K562 (cell line): ENCODE results near the gene RPS19BP1. TPM values are rescaled to one million over a fixed set of nuclear protein-coding genes. Genes with fewer than 3 reads are reported as not detected.
A peak's percentile ranks its signal among the peaks of the same experiment; 100 is the strongest.

ENCODE experiments used
- AFF4 ChIP-seq: sonication (generic); formaldehyde crosslinking; IDR thresholded peaks from 2 replicates; pipeline ENCODE4 v1.8.0; 2023; ENCODE audit warnings: mild to moderate bottlenecking, missing genetic modification reagents
- ATF7 ChIP-seq: fragments of 450-650 bp; IDR thresholded peaks from 2 replicates; pipeline ENCODE4 v1.7.1; 2014; ENCODE audit warnings: mild to moderate bottlenecking, moderate library complexity
- CEBPB ChIP-seq: fragments of 450-650 bp; IDR thresholded peaks from 2 replicates; pipeline ENCODE4 v1.6.1; 2016; ENCODE audit warnings: missing genetic modification characterization, missing compliant biosample characterization
- DDX20 ChIP-seq: fragments of 450-650 bp; IDR thresholded peaks from 2 replicates; pipeline ENCODE4 v1.6.1; 2016; ENCODE audit warnings: missing genetic modification characterization, low read depth, mild to moderate bottlenecking, missing compliant biosample characterization, moderate library complexity
- ILK ChIP-seq: fragments of 450-650 bp; IDR thresholded peaks from 2 replicates; pipeline ENCODE4 v1.6.1; 2016; ENCODE audit warnings: missing genetic modification characterization, low read depth, mild to moderate bottlenecking, missing compliant biosample characterization, moderate library complexity, borderline replicate concordance
- MBD2 ChIP-seq: sonication (generic); IDR thresholded peaks from 2 replicates; pipeline ENCODE4 v1.6.1; 2016; ENCODE audit warnings: low read depth, borderline replicate concordance
- MCM7 ChIP-seq, 2 experiments: fragments of 450-650 bp; IDR thresholded peaks; 2 replicates each; pipeline ENCODE4 v1.6.1; 2016 to 2018
- NFIC ChIP-seq: fragments of 450-650 bp; IDR thresholded peaks from 2 replicates; pipeline ENCODE4 v1.6.1; 2017; ENCODE audit warnings: mild to moderate bottlenecking, inconsistent platforms
- NR3C1 ChIP-seq: sonication (generic); formaldehyde crosslinking; IDR thresholded peaks from 2 replicates; pipeline ENCODE4 v1.8.1; 2022; ENCODE audit warnings: missing genetic modification reagents
- PTBP1 ChIP-seq: fragments of 200-400 bp; formaldehyde crosslinking; IDR thresholded peaks from 2 replicates; pipeline ENCODE4 v1.6.1; 2017; ENCODE audit warnings: low read depth, low read length
- SMAD3 ChIP-seq: fragments of 450-650 bp; formaldehyde crosslinking; conservative IDR thresholded peaks from 2 replicates; pipeline ENCODE4 v1.4.0; 2020; ENCODE audit warnings: mild to moderate bottlenecking
- TAF15 ChIP-seq: fragments of 200-400 bp; formaldehyde crosslinking; IDR thresholded peaks from 2 replicates; pipeline ENCODE4 v1.6.1; 2017; ENCODE audit warnings: mild to moderate bottlenecking, low read depth, low read length, moderate library complexity
- TAF9B ChIP-seq: fragments of 450-650 bp; IDR thresholded peaks from 2 replicates; pipeline ENCODE4 v1.6.1; 2018; ENCODE audit warnings: mild to moderate bottlenecking; ENCODE audit not compliant: partially characterized antibody
- ZBTB7A ChIP-seq: IDR thresholded peaks from 2 replicates; pipeline ENCODE4 v1.6.1; 2011; ENCODE audit warnings: low read depth, mild to moderate bottlenecking, low read length, moderate library complexity, borderline replicate concordance; ENCODE audit not compliant: control insufficient read depth
- ZC3H8 ChIP-seq: fragments of 450-650 bp; IDR thresholded peaks from 2 replicates; pipeline ENCODE4 v1.6.1; 2017
- ZNF274 ChIP-seq: IDR thresholded peaks from 2 replicates; pipeline ENCODE4 v1.6.1; 2011; ENCODE audit warnings: low read depth, mild to moderate bottlenecking, low read length, moderate library complexity, borderline replicate concordance
- ZNF431 ChIP-seq: sonication (generic); formaldehyde crosslinking; IDR thresholded peaks from 2 replicates; pipeline ENCODE4 v1.8.0; 2022; ENCODE audit warnings: mild to moderate bottlenecking, missing genetic modification reagents
- ZNF668 ChIP-seq: fragments of 250-450 bp; sonication (Bioruptor Pico); IDR thresholded peaks from 2 replicates; pipeline ENCODE4 v1.8.0; 2022; ENCODE audit warnings: mild to moderate bottlenecking, inconsistent platforms
- polyA plus RNA-seq, 8 experiments: library from polyadenylated mRNA; depleted of rRNA in 4 of 8; stranded (reverse) in 5 of 8; unstranded in 3 of 8; fragments of >200 nt; fragmentation: Nextera tagmentation in 2 of 8; fragmentation: Illumina TruSeq in 1 of 8; extraction: Ambion mirVana in 2 of 8; extraction: Trizol in 1 of 8; gene quantifications; 2 replicates each; pipeline versions ENCODE4 v1.2.1 to v1.2.3, GENCODE V29; 2011 to 2014; ENCODE audit warnings: inconsistent platforms in 1 of 8, missing spikeins in 1 of 8
- total RNA-seq, 7 experiments: library from RNA; depleted of rRNA in 6 of 7; stranded (reverse); fragments of >200 nt in 6 of 7; fragmentation: Illumina TruSeq in 2 of 7; extraction: Trizol in 2 of 7; gene quantifications; 2 replicates each; pipeline versions ENCODE4 v1.2.1 to v1.2.3, GENCODE V29; 2011 to 2021; ENCODE audit warnings: low replicate concordance in 1 of 7
- TF ChIP-seq, protein P1 (sequence below), 3 experiments: fragments of 200-800 bp in 1 of 3; fragments of 250-450 bp in 1 of 3; fragments of 450-650 bp in 1 of 3; sonication (Bioruptor Pico) in 1 of 3; sonication (Bioruptor generic) in 1 of 3; formaldehyde crosslinking in 1 of 3; IDR thresholded peaks; 2 replicates each; pipeline versions ENCODE4 v1.6.1 to v1.8.0; 2016 to 2022; ENCODE audit warnings: mild to moderate bottlenecking in 2 of 3, missing genetic modification characterization in 2 of 3, missing compliant biosample characterization in 1 of 3, moderate library complexity in 1 of 3
- TF ChIP-seq, protein P2 (sequence below), 2 experiments: IDR thresholded peaks; 2 replicates each; pipeline ENCODE4 v1.6.1; 2011; ENCODE audit warnings: borderline replicate concordance in 1 of 2, control low read depth in 1 of 2, low read depth in 1 of 2, low read length in 1 of 2, mild to moderate bottlenecking in 1 of 2, mixed read lengths in 1 of 2, moderate library complexity in 1 of 2; ENCODE audit not compliant: insufficient read depth in 1 of 2, insufficient read length in 1 of 2, poor library complexity in 1 of 2, severe bottlenecking in 1 of 2; ENCODE audit errors: extremely low read depth in 1 of 2

The RPS19BP1 gene
- total and polyA plus RNA-seq, 9 of the 15 experiments (the other 6 are each of a cell fraction or from before 2014, with no cell fraction given): 3.0 to 223 (median 84.3) TPM

DNA sequence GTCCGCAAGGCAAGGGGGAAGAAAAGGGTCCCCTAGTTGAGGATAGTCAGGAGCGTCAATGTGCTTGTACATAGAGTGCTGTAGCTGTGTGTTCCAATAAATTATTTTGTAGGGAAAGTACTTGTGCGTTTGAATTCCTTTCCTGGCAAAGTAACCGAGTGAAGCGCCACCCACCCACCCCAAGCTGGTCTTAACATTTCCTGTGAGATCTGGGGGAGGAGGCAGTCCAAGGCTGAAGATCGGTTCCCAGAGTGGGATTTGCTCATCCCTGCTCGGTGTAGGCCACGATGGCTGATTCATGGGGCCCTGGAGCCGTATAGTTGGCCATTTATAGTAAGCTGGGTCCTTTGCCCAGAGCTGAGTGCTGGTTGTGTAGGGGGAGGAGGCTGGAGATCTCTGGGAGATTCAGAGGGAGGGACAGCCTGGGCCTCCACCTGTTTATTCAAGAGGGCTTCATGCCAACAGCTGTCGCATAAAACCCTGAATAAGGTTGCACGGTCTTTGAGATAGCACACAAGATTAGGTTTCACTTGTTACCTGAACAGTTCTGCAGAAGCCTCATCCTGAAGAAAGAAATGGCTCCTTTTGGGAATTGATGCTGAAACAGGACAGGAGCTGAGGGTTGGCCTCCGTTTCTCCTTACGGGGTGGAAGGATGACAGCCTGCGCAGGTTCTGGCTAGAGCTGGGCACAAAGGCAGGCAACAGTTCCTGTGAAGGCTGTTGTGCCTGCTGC is 9.8 kb downstream of the RPS19BP1 start (continued):
- TF ChIP-seq CEBPB (tag) (no peak), TAF15 (no peak), ATF7 (no peak), ZBTB7A (no peak), ILK (tag) (no peak), NR3C1 (CRISPR knock-in tag) (no peak), ZNF274 (no peak), TAF9B (no peak), PTBP1 (no peak), DDX20 (no peak), SMAD3 (CRISPR knock-in tag) (peak; percentile 75; the same call in 1 of the 2 replicates), MCM7 (IDR thresholded peaks at IDR 0.05) (no peak), AFF4 (peak; percentile 88), ZNF668 (CRISPR knock-in tag) (no peak), ZNF431 (CRISPR knock-in tag) (no peak), MBD2 (no peak), NFIC (no peak; the same call in 1 of the 2 replicates), ZC3H8 (no peak)
- TF ChIP-seq, protein P1, sequence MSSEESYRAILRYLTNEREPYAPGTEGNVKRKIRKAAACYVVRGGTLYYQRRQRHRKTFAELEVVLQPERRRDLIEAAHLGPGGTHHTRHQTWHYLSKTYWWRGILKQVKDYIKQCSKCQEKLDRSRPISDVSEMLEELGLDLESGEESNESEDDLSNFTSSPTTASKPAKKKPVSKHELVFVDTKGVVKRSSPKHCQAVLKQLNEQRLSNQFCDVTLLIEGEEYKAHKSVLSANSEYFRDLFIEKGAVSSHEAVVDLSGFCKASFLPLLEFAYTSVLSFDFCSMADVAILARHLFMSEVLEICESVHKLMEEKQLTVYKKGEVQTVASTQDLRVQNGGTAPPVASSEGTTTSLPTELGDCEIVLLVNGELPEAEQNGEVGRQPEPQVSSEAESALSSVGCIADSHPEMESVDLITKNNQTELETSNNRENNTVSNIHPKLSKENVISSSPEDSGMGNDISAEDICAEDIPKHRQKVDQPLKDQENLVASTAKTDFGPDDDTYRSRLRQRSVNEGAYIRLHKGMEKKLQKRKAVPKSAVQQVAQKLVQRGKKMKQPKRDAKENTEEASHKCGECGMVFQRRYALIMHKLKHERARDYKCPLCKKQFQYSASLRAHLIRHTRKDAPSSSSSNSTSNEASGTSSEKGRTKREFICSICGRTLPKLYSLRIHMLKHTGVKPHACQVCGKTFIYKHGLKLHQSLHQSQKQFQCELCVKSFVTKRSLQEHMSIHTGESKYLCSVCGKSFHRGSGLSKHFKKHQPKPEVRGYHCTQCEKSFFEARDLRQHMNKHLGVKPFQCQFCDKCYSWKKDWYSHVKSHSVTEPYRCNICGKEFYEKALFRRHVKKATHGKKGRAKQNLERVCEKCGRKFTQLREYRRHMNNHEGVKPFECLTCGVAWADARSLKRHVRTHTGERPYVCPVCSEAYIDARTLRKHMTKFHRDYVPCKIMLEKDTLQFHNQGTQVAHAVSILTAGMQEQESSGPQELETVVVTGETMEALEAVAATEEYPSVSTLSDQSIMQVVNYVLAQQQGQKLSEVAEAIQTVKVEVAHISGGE (CRISPR knock-in tag; IDR thresholded peaks at IDR 0.05): no peak
- TF ChIP-seq, protein P2, sequence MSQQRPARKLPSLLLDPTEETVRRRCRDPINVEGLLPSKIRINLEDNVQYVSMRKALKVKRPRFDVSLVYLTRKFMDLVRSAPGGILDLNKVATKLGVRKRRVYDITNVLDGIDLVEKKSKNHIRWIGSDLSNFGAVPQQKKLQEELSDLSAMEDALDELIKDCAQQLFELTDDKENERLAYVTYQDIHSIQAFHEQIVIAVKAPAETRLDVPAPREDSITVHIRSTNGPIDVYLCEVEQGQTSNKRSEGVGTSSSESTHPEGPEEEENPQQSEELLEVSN (IDR thresholded peaks at IDR 0.05; ENCODE audit: borderline replicate concordance in 1 of 2, extremely low read depth in 1 of 2, insufficient read depth in 1 of 2, insufficient read length in 1 of 2, low read depth in 1 of 2, low read length in 1 of 2, poor library complexity in 1 of 2, severe bottlenecking in 1 of 2): no peak
